ENCODE data around the gene FCHSD2.

DNA sequence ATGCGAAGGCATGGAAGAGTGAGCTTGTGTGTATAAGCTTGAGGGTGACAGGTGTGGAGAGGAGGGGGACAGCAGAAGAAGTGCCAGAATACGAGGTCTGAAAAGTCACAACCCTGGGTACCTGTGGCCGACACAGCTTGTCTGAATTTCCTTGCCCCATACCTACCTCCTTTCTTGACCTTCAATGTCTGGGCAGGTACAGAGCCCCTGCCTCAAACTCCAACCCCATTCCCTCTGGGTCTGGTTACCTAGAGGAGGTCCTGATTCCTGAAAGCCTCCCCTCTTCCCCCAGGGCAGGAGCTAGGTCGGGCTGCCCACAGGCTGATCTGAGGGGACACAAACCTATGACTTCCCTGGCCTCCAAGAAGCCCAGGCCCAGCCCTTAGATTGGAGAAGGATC is 36.6 kb upstream of the FCHSD2 start:
- TF ChIP-seq, protein P1, sequence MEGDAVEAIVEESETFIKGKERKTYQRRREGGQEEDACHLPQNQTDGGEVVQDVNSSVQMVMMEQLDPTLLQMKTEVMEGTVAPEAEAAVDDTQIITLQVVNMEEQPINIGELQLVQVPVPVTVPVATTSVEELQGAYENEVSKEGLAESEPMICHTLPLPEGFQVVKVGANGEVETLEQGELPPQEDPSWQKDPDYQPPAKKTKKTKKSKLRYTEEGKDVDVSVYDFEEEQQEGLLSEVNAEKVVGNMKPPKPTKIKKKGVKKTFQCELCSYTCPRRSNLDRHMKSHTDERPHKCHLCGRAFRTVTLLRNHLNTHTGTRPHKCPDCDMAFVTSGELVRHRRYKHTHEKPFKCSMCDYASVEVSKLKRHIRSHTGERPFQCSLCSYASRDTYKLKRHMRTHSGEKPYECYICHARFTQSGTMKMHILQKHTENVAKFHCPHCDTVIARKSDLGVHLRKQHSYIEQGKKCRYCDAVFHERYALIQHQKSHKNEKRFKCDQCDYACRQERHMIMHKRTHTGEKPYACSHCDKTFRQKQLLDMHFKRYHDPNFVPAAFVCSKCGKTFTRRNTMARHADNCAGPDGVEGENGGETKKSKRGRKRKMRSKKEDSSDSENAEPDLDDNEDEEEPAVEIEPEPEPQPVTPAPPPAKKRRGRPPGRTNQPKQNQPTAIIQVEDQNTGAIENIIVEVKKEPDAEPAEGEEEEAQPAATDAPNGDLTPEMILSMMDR (IDR thresholded peaks at IDR 0.05), result no peak
- TF ChIP-seq EP300 (IDR thresholded peaks at IDR 0.05), result no peak
